ENCODE measurements around the gene HOXA10.

Gene HOXA10

DNA sequence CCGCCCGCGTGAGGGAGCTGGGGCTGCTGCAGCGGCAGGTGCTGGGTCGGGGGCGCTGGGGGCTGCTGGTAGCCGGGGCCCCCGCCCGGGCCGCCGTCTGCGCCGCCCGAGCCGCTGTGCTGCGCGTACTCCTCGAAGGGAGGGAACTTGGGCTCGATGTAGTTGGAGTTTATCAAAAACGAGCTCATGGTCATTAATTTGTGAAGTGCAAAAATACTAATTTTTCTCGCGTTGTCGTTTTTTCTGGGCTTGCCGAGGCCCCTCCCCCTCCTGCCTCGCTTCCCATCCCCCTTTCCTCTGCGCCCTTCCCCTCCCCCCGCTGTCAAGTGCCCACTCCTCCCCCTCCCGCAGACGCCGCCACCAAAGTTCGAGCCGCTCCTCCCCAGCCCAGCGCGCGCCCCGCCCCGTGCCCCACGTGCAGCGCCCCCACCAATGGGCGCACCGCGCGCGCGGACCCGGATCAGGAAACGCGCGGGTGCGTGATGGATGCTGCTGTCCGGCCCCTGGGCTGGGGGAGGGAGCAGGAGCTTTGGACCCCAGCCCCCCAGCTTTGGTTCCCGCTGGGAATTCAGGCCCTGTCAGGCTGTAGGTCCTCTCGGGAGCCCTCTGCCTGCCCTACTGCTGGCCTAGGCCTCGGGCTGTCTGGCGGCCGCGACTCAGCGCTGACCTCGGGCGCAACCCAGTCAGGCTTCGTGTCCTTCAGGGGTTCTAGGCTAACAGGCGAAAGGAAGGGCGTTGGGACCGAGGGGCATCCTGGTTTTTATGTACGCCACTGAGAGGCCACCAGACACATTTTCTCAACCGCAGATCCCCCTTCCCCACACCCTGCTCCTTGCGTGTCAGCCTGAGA is 43.4 kb downstream of the HOXA10 start, which contains the start of gene HOXA4:
HOXA4 (minus strand) TSS at position 218 of the 850 bp plus-strand sequence; CDS start at position 194, 24 bp downstream.
- H3K27ac ChIP-seq = peak within 1 kb of the TSS; percentile 71
- TF ChIP-seq, protein P1, sequence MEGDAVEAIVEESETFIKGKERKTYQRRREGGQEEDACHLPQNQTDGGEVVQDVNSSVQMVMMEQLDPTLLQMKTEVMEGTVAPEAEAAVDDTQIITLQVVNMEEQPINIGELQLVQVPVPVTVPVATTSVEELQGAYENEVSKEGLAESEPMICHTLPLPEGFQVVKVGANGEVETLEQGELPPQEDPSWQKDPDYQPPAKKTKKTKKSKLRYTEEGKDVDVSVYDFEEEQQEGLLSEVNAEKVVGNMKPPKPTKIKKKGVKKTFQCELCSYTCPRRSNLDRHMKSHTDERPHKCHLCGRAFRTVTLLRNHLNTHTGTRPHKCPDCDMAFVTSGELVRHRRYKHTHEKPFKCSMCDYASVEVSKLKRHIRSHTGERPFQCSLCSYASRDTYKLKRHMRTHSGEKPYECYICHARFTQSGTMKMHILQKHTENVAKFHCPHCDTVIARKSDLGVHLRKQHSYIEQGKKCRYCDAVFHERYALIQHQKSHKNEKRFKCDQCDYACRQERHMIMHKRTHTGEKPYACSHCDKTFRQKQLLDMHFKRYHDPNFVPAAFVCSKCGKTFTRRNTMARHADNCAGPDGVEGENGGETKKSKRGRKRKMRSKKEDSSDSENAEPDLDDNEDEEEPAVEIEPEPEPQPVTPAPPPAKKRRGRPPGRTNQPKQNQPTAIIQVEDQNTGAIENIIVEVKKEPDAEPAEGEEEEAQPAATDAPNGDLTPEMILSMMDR (conservative IDR thresholded peaks at IDR 0.05) = no peak

DNA sequence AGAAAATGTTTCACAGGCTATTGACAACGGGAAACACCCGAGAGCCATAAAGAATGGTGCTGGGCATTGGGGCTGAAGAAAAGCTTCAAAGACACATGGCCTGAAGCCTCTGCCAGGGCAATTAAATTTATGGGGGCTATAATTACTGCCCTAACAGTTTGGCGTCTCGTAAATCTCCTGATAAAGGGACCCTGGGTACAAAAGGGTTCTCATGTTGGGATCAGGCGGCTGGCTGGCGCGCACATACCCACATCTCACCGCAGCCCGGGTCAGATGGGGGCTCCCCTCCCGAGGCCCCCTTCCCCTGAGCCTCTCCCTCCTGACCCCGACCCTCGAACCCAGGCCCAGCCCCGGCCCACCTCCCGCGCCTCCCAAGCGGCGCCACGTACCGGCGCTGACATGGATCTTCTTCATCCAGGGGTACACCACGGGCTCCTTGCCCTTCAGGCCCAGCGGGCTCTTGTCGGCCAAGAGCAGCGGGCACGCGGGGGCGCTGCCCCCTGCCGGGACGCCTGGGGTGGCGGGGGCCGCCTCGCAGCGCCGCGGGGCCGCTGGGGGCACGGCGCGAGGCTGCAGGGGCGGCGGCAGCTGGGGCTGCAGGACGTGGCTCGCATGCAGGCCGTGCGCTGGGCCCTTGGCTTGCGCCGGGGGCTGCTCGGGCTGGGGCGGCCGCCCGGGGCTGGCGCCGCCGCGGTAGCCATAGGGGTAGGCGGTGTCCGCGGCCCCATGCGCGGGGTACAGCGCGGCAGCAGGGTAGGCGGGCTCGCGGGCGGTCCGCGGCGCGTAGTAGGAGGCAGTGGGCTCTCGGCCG is 44.2 kb downstream of the HOXA10 start:
- peak overlapping the region; percentile 71 for H3K27ac ChIP-seq
- TF ChIP-seq, protein P1 (conservative IDR thresholded peaks at IDR 0.05) = peak; percentile 46

- no peak overlapping the region for H3K27ac ChIP-seq
- TF ChIP-seq, protein P1 (conservative IDR thresholded peaks at IDR 0.05) = no peak
These were observed 45.1 kb downstream of the HOXA10 start for GRCh38 chr7:27128776-27129728.

DNA sequence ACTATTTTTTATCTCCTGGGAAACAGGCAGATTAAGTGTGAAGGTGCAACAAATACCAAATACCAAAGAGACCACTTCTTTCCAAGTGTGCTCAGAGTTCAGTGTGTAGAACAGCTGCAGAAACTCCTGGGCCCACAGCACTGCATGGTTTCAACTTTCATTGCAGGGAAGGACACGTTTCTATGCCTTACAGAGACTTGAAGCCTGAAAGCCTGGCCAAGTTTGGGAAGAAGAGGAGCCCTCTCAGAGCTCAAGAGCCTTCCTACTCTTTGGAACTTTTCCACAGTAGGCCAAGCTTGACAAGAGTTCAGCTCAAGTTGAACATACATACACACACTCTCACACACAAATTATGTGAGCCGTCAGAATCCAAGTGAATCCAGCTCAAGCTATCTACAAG is 46.1 kb downstream of the HOXA10 start:
- no peak overlapping the region for H3K27ac ChIP-seq
- TF ChIP-seq, protein P1 (conservative IDR thresholded peaks at IDR 0.05) = no peak

DNA sequence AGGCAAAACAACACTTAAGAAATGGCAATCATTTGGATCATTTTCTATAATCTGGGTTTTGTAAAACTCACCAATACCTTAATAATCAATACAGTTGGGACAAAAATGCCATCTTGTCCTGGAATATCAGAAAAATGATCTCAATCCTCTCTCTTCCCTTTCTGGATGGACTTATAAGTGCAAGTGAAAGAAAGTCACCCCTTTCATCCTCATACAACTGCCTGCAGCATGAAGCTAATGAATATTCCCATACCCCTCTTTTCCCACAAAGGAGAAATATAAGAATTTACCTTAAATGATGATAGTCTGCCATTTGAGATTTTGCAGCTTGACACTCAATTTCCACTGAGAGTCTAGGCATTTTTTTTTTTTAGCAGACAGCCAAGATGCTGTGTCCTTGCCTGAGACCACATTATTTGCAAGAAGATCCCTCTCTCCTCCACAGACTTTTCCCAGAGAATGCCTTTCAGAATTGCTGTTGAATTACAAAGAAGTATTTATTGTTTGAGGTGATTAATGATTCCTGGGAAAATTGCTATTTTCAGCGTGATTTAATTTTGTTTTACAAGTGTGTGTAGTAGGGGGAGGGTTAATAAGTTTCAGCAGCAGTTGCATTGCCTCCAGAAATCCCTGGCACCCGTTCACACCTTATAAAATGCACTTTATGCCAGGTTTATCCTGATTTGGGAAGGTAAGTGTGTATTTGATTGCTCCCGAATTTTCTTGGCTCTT is 47.4 kb downstream of the HOXA10 start:
- TF ChIP-seq, protein P1 (conservative IDR thresholded peaks at IDR 0.05) = no peak
- no peak overlapping the region for H3K27ac ChIP-seq

GRCh38 chr7:27125986-27126394 is 48.1 kb downstream of the HOXA10 start:
- TF ChIP-seq, protein P1 (conservative IDR thresholded peaks at IDR 0.05) = no peak
- H3K27ac ChIP-seq = no peak overlapping the region

Data from VCaP (cell line).